GM23248 (cell line): ENCODE data around the gene KRTAP19-6.
"Not testable (repeated sequence)": the region's sequence is repeated elsewhere in the genome, so short reads cannot be mapped to it uniquely, and the experiment has no call there.

Source experiments
- EZH2 ChIP-seq: fragments of 200-600 bp; sonication (generic); IDR thresholded peaks from 2 replicates; pipeline ENCODE4 v1.6.1; 2018; ENCODE audit warnings: antibody characterized with exemption, mild to moderate bottlenecking; ENCODE audit not compliant: insufficient read depth, poor library complexity, severe bottlenecking
- EZH2phosphoT487 ChIP-seq: fragments of 200-600 bp; sonication (generic); IDR thresholded peaks from 2 replicates; pipeline ENCODE4 v1.6.1; 2018; ENCODE audit warnings: antibody characterized with exemption, moderate library complexity, mild to moderate bottlenecking, low read depth; ENCODE audit not compliant: insufficient read depth

DNA sequence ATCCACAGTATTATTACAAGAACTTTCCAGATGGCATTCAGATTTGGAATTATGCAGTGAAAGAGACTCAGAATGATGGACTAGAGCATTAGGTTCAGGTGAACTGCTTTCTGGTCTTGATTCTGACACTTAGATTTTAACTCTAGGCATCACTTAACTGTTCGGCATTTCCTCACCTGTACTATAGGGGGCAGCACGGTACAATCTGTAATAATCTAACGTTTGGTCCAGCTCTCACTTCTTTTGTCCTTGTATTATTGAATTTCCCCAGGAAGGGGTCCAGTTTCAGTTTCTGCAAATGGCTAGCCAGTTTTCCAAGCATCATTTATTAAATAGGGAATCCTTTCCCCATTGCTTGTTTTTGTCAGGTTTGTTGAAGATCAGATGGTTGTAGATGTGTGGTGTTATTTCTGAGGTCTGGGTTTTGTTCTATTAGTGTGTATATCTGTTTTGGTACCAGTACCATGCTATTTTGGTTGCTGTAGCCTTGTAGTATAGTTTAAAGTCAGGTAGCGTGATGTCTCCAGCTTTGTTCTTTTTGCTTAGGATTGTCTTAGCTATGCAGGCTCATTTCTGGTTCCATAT lies 36.0 kb downstream of the KRTAP19-6 start:
- not testable (repeated sequence) for TF ChIP-seq EZH2, EZH2phosphoT487
